Measurements from ENCODE around the gene THOC3.
"Not testable (repeated sequence)": the region's sequence is repeated elsewhere in the genome, so short reads cannot be mapped to it uniquely, and the experiment has no call there.

GRCh38 chr5:176010202-176010601 is 42.1 kb upstream of the THOC3 start:
- TF ChIP-seq MAX, ERG, HMGXB4, ATF1, ZNF121, ZNF671 (CRISPR knock-in tag; IDR thresholded peaks at IDR 0.05): not testable (repeated sequence)
- TF ChIP-seq, protein P1, sequence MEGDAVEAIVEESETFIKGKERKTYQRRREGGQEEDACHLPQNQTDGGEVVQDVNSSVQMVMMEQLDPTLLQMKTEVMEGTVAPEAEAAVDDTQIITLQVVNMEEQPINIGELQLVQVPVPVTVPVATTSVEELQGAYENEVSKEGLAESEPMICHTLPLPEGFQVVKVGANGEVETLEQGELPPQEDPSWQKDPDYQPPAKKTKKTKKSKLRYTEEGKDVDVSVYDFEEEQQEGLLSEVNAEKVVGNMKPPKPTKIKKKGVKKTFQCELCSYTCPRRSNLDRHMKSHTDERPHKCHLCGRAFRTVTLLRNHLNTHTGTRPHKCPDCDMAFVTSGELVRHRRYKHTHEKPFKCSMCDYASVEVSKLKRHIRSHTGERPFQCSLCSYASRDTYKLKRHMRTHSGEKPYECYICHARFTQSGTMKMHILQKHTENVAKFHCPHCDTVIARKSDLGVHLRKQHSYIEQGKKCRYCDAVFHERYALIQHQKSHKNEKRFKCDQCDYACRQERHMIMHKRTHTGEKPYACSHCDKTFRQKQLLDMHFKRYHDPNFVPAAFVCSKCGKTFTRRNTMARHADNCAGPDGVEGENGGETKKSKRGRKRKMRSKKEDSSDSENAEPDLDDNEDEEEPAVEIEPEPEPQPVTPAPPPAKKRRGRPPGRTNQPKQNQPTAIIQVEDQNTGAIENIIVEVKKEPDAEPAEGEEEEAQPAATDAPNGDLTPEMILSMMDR (IDR thresholded peaks at IDR 0.05) = not testable (repeated sequence)

All from WTC11 (cell line).